Fibroblast of gingiva (primary cell): ENCODE results near the gene GPAT3.
"Not testable (repeated sequence)": the region's sequence is repeated elsewhere in the genome, so short reads cannot be mapped to it uniquely, and the experiment has no call there.

ENCODE experiments used
- DNase-seq: peaks from one replicate; pipeline ENCODE4 v3.0.0-alpha.2; 2011; ENCODE audit warnings: low read depth

GPAT3 gene

GRCh38 chr4:83535520-83536361 lies at the start of gene GPAT3:
Gene GPAT3 (plus strand): TSS chr4:83536108. CDS start chr4:83536623, 515 bp downstream.
- DNase-seq = peak; percentile 66

GRCh38 chr4:83486457-83487129 lies 49.3 kb upstream of the GPAT3 start:
- DNase-seq = no peak

GRCh38 chr4:83489711-83490326 lies 46.1 kb upstream of the GPAT3 start:
- DNase-seq = no peak

- DNase-seq = no peak
Measured at GRCh38 chr4:83490876-83491450, 44.9 kb upstream of the GPAT3 start.

DNA sequence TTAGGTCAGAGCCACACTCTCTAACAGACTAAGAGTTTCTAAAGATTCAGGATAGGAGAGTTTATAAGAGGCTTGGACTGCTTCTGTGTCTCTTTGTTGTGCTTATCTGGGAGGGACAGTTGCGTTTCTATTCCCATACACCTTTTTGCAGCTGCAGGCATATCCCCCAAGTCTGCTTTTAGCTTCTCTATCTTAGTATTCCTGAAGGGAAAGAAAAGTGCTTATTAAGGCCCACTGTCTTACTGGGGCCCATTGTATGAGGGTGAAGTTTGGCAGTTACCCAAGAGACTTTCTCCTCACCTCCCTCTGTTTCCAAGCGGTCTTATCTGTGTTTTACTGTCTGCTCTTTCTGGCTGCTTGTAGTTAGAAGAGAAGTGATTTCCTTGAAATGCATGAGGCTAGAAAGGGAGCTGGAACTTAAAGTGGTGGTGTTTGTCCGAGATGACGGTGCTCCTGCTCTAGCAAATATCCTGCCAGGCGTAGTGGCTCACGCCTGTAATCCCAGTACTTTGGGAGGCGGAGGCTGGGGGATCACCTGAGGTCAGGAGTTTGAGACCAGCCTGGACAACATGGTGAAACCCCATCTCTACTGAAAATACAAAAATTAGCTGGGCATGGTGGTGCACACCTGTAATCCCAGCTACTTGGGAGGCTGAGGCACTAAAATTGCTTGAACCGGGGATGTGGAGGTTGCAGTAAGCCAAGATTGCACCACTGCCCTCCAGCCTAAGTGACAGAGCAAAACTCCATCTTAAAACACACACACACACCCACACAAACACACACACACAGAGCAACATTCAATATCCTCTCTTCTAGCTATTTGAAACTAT lies 39.6 kb upstream of the GPAT3 start:
- DNase-seq = not testable (repeated sequence)

DNA sequence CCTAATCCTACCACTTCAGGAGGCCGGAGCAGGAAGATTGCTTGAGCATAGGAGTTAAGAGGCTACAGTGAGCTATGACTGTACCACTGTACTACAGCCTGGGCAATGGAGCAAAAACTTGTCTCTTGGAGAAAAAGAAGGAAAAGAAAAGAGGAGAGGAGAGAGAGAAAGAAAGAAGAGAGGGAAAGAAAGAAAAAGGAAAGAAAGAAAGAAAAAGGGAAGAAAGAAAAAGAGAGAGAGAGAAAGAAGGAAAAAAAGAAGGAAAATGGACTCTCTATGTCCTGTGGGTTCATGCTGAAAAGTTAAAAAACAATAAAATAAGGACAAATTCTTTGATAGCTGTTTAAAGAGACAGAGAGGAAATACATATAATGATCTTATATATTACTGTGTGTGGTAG lies 37.7 kb upstream of the GPAT3 start:
- no peak for DNase-seq

- DNase-seq = not testable (repeated sequence)
Measured at GRCh38 chr4:83501671-83502070, 34.2 kb upstream of the GPAT3 start.

GRCh38 chr4:83503974-83504373 lies 31.9 kb upstream of the GPAT3 start:
- no peak for DNase-seq

GRCh38 chr4:83504503-83504902 lies 31.4 kb upstream of the GPAT3 start:
- no peak for DNase-seq

DNA sequence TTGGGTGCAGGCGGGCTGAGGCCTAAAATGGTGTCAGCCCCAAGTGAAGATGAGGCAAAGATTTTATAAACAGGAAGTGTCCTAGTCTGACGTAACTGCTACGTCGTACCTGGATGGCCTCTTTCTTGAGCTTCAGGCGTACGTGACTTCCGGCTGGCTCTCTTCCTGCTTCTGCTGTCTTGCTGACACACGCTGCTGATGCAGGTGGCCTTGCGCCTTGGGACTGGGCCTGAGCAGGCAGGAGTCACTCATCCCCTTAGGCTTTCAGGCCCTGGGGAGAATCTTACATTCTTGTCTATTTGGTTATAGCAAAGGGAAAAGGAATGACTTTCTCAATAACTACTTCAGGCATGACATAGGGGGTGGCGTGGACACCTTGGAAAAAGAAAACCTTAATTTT lies 30.9 kb upstream of the GPAT3 start:
- no peak for DNase-seq

- peak; percentile 55 for DNase-seq
Measured at GRCh38 chr4:83509156-83509585, 26.7 kb upstream of the GPAT3 start.

DNA sequence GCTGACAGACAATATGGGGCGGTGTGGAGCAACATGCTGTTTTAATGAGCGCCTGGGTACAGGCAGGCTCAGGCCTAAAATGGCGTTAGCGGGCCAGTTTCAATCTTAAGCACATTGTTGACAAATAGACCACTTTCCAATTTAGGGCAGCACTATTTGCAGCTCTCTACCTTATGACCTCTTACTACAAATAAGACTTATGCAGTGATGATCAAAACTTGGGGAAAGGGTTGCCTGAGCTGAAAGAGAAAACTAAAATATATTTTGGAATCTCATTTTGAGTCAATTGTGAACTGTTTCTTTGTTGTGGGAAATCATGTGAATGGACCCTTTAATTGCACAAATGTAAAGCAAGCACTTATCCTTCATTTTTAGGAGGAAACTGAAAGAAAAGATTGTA lies 25.5 kb upstream of the GPAT3 start:
- no peak for DNase-seq

DNA sequence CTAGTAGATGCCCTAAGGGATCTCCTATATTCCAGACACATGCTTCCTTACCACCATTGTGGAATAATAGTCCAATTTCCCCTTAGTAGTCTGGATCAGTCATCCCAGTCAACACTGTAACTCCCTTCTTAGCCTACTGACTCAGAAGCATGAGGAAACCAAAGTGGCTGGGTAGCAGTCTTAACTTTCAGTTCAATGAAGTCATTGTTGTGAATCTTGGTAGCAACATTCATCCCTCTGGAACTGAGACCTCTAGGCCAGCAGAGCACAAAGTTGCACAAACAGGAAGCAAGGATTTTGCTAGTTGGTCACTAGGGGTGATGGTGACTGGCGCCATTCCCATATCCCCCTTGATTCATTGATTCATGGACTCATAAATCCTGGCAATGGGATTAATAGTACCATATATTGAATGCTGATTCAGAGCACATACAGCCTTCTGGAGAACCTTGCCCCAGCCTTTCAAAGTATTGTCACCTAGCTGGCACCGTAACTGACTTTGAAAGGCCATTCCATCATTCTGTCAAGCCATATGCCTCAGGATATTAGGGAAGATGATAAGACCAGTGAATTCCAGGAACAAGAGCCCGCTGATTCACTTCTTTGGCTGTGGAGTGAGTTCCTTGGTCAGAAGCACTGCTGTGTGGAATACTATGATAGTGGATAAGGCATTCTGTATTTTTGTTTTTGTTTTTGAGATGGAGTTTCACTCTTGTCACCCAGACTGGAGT lies 19.7 kb upstream of the GPAT3 start:
- peak; percentile 56 for DNase-seq

- DNase-seq = no peak
Measured at GRCh38 chr4:83522239-83522638, 13.7 kb upstream of the GPAT3 start.

DNA sequence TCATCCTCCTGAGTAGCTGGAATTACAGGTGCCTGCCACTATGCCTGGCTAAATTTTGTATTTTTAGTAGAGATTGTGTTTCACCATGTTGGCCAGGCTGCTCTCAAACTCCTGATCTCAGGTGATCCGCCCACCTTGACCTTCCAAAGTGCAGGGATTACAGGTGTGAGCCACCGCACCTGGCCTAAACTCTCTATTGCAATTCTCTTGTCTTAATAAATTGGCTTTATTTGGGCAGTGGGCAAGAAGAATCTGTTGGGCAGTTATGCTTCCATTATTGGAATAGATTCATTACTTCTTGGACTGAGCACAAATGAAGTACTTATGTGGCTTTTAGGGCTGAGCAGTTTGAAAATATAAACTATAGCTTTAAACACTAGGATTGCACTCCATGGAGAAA lies 8.2 kb upstream of the GPAT3 start:
- DNase-seq = no peak

- no peak for DNase-seq
Measured at GRCh38 chr4:83536362-83537272, 709 bp downstream of the GPAT3 start.

DNA sequence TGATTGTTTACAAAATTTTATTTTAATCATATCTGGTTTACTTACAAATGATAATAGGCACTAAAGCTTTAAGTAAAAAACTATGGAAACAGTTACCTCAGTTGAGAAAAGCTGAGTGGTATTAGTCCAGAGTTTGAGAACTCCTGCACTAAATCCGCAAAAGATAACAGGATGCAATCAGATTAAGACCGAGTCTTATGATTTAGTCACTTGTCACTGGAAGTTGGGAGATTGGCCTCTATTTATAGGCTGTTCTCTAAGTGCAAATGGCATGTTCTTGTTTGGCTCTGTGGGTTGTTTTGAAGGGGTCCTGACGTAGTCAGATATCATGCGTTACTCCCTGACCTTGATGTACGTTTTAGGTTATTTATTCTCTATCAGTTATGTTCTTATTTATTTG lies 6.3 kb downstream of the GPAT3 start:
- no peak for DNase-seq

- DNase-seq = peak; percentile 25
Measured at GRCh38 chr4:83546786-83547185, 10.9 kb downstream of the GPAT3 start.

DNA sequence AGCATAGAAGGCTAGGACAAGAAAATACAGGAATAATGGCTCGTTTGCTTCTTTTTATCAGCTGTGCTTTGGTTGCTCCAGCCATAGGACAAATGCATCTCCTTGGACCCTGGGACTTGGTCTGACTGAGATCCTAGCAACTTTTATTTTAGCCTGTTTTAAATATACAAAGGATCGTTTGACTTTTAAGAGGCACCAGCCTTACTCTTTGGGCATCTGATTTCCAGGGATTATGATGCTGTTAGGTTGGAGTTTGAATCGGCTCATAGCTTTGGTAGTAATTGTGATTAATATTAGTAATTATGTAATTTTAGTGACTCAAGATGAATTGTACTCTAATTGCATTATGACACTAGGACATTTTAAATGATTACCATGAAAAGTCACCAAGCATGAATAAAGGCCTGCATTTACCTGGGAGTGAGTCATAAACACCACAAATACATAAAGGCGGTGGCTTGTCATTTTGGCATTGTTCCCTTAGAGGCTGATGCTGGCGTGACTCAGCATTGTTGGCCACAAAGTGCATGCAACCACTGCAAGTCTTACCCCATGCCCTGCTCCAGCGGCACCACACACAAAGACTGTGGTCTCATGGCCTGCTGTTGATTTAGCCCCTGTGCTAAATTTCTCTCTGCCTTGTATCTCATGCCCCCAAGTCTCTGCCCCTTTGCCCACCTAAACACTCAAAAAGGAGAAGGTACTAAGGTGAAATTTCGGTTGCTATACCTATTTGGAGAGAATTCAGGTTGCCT lies 12.4 kb downstream of the GPAT3 start:
- DNase-seq = peak; percentile 92
